Ishikawa (cell line): ENCODE results near the gene FRAS1.

Experiments
- CEBPB ChIP-seq: IDR thresholded peaks from 2 replicates; pipeline ENCODE4 v1.6.1; 2012
- CREB1 ChIP-seq: IDR thresholded peaks from 2 replicates; pipeline ENCODE4 v1.6.1; 2012; ENCODE audit warnings: low read depth
- MAX ChIP-seq: IDR thresholded peaks from 2 replicates; pipeline ENCODE4 v1.6.1; 2012
- RAD21 ChIP-seq: IDR thresholded peaks from 2 replicates; pipeline ENCODE4 v1.6.1; 2012; ENCODE audit warnings: low read depth
- REST ChIP-seq: IDR thresholded peaks from 2 replicates; pipeline ENCODE4 v1.6.1; 2012; ENCODE audit warnings: low read depth, mild to moderate bottlenecking
- TAF1 ChIP-seq: IDR thresholded peaks from 2 replicates; pipeline ENCODE4 v1.6.1; 2012; ENCODE audit warnings: low read depth, mild to moderate bottlenecking
- TCF12 ChIP-seq: IDR thresholded peaks from 2 replicates; pipeline ENCODE4 v1.6.1; 2012; ENCODE audit warnings: low read depth
- TEAD4 ChIP-seq: IDR thresholded peaks from 2 replicates; pipeline ENCODE4 v1.6.1; 2012
- USF1 ChIP-seq: IDR thresholded peaks from 2 replicates; pipeline ENCODE4 v1.6.1; 2012
- YY1 ChIP-seq: IDR thresholded peaks from 2 replicates; pipeline ENCODE4 v1.6.1; 2012; ENCODE audit warnings: low read depth

- TF ChIP-seq TAF1: no peak
- TF ChIP-seq REST: no peak
- no peak for TF ChIP-seq TEAD4
- TF ChIP-seq CREB1: no peak
- TF ChIP-seq USF1: no peak
- TF ChIP-seq MAX: no peak
- TF ChIP-seq YY1: no peak
- no peak for TF ChIP-seq RAD21
- no peak for TF ChIP-seq CEBPB
- TF ChIP-seq TCF12: no peak
Measured at GRCh38 chr4:78131403-78131802, 74.3 kb downstream of the FRAS1 start.
